Hindlimb muscle (tissue), 1 donor: Measurements from ENCODE around the gene TGM2. TPM values are rescaled to one million over a fixed set of nuclear protein-coding genes. Genes with fewer than 3 reads are reported as not detected.

Experiments used
- DNase-seq: peaks from one replicate; pipeline ENCODE4 v3.0.0-alpha.2; 2013
- polyA plus RNA-seq: library from polyadenylated mRNA; unstranded; fragments of 120-200 nt; gene quantifications from one replicate; pipeline ENCODE4 v1.2.1, GENCODE V29; 2013; ENCODE audit not compliant: insufficient read length

Gene TGM2
- polyA plus RNA-seq, 1 donor, result 14.9 TPM

- no peak for DNase-seq
Measured at GRCh38 chr20:38159957-38160756, 4.9 kb downstream of the TGM2 start.

GRCh38 chr20:38159566-38159956 lies 5.5 kb downstream of the TGM2 start:
- DNase-seq, result no peak

- DNase-seq, result no peak
Measured at GRCh38 chr20:38158701-38159351, 6.2 kb downstream of the TGM2 start.

GRCh38 chr20:38157635-38158495 lies 7.2 kb downstream of the TGM2 start:
- no peak for DNase-seq

- no peak for DNase-seq
Measured at GRCh38 chr20:38156888-38157634, 8.0 kb downstream of the TGM2 start.

GRCh38 chr20:38156280-38156679 lies 8.8 kb downstream of the TGM2 start:
- no peak for DNase-seq

- DNase-seq, result no peak
Measured at GRCh38 chr20:38155811-38156210, 9.3 kb downstream of the TGM2 start.

- DNase-seq, result no peak
Measured at GRCh38 chr20:38153401-38153800, 11.7 kb downstream of the TGM2 start.

- peak; percentile 37 for DNase-seq
Measured at GRCh38 chr20:38152621-38153221, 12.3 kb downstream of the TGM2 start.

- peak; percentile 38 for DNase-seq
Measured at GRCh38 chr20:38152175-38152620, 12.9 kb downstream of the TGM2 start.

- DNase-seq, result no peak
Measured at GRCh38 chr20:38151455-38151854, 13.6 kb downstream of the TGM2 start.

GRCh38 chr20:38150335-38151170 lies 14.5 kb downstream of the TGM2 start:
- DNase-seq, result no peak

GRCh38 chr20:38148328-38149102 lies 16.6 kb downstream of the TGM2 start:
- no peak for DNase-seq

GRCh38 chr20:38147751-38148150 lies 17.3 kb downstream of the TGM2 start:
- DNase-seq, result no peak

- no peak for DNase-seq
Measured at GRCh38 chr20:38147163-38147562, 17.9 kb downstream of the TGM2 start.

GRCh38 chr20:38146628-38147027 lies 18.4 kb downstream of the TGM2 start:
- DNase-seq, result no peak

- DNase-seq, result no peak
Measured at GRCh38 chr20:38146156-38146555, 18.9 kb downstream of the TGM2 start.

- no peak for DNase-seq
Measured at GRCh38 chr20:38145729-38146075, 19.4 kb downstream of the TGM2 start.

GRCh38 chr20:38144974-38145728 lies 19.9 kb downstream of the TGM2 start:
- no peak for DNase-seq

- DNase-seq, result no peak
Measured at GRCh38 chr20:38144598-38144973, 20.5 kb downstream of the TGM2 start.
